Urinary bladder (tissue), 4 donors: ENCODE measurements around the gene WIPF3. TPM values are rescaled to one million over a fixed set of nuclear protein-coding genes. Genes with fewer than 3 reads are reported as not detected.

Experiments used
- DNase-seq: peaks from one replicate; pipeline ENCODE4 v3.0.0-alpha.2; 2015; ENCODE audit errors: extremely low spot score
- H3K27ac ChIP-seq: one replicate; pipeline ENCODE4 v1.5.1; 2013; ENCODE audit warnings: low read depth, mild to moderate bottlenecking, moderate library complexity
- H3K36me3 ChIP-seq: one replicate; pipeline ENCODE4 v1.6.1; 2013; ENCODE audit warnings: mild to moderate bottlenecking, moderate library complexity; ENCODE audit not compliant: insufficient read depth
- H3K4me1 ChIP-seq: one replicate; pipeline ENCODE4 v1.6.1; 2013; ENCODE audit warnings: mild to moderate bottlenecking, moderate library complexity; ENCODE audit not compliant: insufficient read depth
- H3K4me3 ChIP-seq: one replicate; pipeline ENCODE4 v1.5.1; 2013; ENCODE audit warnings: low read depth, low read length
- WGBS: extraction: QIAGEN DNeasy Blood & Tissue Kit; methylation state at CpG from one replicate; pipeline ENCODE4 v1.1.7; 2013; 5-methylcytosine and 5-hydroxymethylcytosine counted together
- polyA plus RNA-seq: library from polyadenylated mRNA; stranded (reverse); fragments of 200-250 nt; gene quantifications from one replicate; pipeline ENCODE4 v1.2.3, GENCODE V29; 2013
- total RNA-seq: library from RNA; depleted of rRNA; stranded (reverse); fragments of >200 nt; gene quantifications from one replicate; pipeline ENCODE4 v1.2.3, GENCODE V29; 2014
- donor health status: healthy with polysubstance abuse.
- donor health status: healthy.

WIPF3 gene
- total and polyA plus RNA-seq, 2 donors: 0.95 to 3.4 TPM

DNA sequence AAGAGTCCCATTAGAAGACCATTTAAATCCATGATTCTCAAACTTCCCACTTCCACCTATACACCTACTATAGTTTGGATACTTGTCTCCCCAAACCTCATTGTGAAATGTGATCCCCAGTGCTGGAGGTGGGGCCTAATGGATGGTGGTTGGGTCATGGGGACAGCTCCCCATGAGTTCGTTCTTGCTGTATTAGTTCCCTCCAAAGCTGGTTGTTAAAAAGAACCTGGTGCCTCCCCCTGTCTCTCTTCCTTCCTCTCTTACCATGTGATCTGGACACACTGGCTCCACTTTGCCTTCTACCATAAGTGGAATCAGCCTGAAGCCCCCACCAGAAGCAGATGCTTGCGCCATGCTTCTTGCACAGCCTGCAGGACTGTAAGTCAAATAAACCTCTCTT lies 53.9 kb downstream of the WIPF3 start:
- no peak for DNase-seq
- H3K4me1 ChIP-seq: no peaks in the 10 kb centered on the region
- WGBS: 90% methylated on average over 2 of the region's 2 CpGs
- no peak overlapping the region for H3K4me3 ChIP-seq
- H3K36me3 ChIP-seq: no peaks in the 10 kb centered on the region
- H3K27ac ChIP-seq: no peak overlapping the region

DNA sequence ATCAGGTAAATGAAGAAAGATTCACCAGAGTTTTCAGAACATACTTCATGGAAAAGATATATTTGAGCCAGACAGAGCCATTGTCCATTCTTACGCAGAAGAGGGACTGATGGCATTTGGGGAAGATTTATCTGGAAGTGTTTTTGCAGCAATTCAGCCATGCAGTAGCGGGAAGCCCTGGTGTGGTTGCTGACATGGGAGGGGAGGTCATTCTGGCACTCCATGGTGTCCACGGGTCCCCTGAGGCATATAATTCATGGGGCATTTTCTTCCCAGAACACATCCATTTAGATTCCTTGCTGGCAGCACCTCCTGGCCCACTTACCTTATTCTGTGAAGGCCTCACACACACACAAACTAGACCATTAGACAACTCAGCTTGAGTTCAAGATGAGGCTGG lies 55.6 kb downstream of the WIPF3 start:
- H3K36me3 ChIP-seq: no peaks in the 10 kb centered on the region
- no peak overlapping the region for H3K4me3 ChIP-seq
- H3K4me1 ChIP-seq: no peaks in the 10 kb centered on the region
- H3K27ac ChIP-seq: no peak overlapping the region
- WGBS: 89% methylated on average over 3 of the region's 3 CpGs
- no peak for DNase-seq

DNA sequence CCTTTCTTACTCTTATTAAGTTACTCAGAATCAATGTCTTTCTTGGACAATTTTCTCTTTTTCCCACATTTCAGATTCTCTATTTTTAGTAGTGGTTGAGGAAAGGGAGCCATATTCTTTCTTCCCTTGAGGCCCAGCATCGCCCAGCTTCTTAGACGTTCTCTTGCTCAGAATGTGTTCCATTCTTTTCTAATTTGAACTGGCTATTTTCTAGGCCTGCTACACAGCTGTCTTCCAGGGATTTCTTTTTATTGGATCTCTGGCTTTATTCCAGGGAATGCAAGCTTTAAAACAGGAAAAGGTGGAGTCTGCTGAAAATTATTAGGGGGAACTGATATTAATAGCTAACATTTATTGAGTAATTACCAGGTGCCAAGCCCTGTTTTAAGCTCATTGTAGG lies 58.3 kb downstream of the WIPF3 start:
- WGBS: 57% methylated on average over 2 of the region's 2 CpGs
- H3K4me1 ChIP-seq: no peaks in the 10 kb centered on the region
- H3K27ac ChIP-seq: no peak overlapping the region
- H3K4me3 ChIP-seq: no peak overlapping the region
- DNase-seq: no peak
- H3K36me3 ChIP-seq: no peaks in the 10 kb centered on the region

DNA sequence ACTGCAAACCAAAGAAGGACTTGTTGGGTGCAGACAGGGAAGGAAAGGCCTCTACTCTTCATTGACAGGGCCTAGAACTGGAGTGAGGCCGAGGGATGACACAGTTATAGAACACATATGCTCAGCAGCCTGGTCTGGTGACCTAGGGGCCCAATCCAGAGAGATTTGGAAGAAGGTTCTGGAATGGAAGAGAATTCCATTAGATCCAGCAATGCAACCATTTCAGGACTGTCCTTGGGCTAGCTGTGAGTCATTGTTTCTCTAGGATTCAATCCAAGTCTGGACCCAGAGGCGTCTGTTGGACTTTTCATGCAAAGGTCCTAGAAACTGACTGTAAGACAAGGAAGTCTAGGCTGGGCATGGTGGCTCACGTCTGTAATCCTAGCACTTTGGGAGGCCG lies 59.2 kb downstream of the WIPF3 start:
- Histone ChIP-seq H3K27ac (no peak overlapping the region), H3K4me3 (no peak overlapping the region), H3K4me1 (no peaks in the 10 kb centered on the region), H3K36me3 (no peaks in the 10 kb centered on the region)
- WGBS: 69% methylated on average over 4 of the region's 4 CpGs
- DNase-seq: no peak

DNA sequence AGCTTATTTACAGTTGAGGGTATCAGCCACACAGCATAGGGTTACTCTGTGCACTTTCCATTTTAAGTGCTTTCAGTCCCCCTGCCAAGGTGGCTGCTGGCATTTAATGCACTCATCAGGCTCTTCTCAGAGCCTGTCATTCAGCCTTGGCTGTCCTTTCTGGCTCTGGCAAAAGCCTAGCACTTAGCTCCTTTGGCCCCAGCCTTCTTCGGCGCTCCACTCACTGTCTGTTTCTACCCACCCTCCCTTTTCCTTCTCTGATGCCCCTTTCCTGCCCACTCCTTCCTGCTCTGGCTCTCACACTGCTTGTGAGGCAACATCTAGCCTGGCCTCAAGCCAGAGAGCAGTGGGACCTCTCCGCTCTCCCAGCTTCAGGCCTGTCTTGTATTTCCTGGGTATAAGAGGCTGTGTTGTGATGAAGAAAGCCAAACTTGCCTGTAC lies 60.2 kb downstream of the WIPF3 start:
- Histone ChIP-seq H3K4me3 (no peak overlapping the region), H3K27ac (no peak overlapping the region), H3K4me1 (no peaks in the 10 kb centered on the region), H3K36me3 (no peaks in the 10 kb centered on the region)
- WGBS: 69% methylated on average over 3 of the region's 3 CpGs
- no peak for DNase-seq

DNA sequence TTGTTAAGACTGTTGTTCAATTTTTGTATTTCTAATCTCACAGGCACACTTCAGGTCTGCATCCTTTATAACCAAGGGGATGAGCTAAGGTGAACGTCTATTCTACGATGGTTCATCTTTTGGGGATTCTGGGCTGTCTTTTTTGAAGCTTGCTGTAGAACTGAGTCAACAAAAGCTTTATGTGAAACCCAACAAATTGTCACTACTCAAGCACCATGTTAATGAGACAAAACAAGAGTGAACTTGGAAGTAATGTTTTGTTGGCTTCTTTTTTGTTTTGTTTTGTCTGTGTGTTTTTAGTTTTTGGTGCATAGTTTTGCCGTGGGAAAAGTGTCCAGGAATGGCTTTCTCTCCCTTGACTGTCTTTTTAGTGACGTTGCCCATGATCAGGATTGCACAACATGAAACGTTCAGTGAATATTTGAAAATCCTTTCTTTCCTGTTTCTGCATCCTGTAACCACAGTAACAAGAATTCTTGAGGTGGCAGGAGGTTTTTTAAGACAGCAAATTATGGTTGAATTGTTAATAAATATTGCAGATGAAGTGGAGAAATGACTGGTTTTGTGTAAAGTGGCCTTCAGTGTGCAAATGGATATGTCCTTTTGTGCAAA lies 65.6 kb downstream of the WIPF3 start:
- H3K4me1 ChIP-seq: no peaks in the 10 kb centered on the region
- no peaks in the 10 kb centered on the region for H3K36me3 ChIP-seq
- 61% methylated on average over 5 of the region's 5 CpGs for WGBS
- no peak for DNase-seq
- H3K27ac ChIP-seq: no peak overlapping the region
- H3K4me3 ChIP-seq: no peak overlapping the region

DNA sequence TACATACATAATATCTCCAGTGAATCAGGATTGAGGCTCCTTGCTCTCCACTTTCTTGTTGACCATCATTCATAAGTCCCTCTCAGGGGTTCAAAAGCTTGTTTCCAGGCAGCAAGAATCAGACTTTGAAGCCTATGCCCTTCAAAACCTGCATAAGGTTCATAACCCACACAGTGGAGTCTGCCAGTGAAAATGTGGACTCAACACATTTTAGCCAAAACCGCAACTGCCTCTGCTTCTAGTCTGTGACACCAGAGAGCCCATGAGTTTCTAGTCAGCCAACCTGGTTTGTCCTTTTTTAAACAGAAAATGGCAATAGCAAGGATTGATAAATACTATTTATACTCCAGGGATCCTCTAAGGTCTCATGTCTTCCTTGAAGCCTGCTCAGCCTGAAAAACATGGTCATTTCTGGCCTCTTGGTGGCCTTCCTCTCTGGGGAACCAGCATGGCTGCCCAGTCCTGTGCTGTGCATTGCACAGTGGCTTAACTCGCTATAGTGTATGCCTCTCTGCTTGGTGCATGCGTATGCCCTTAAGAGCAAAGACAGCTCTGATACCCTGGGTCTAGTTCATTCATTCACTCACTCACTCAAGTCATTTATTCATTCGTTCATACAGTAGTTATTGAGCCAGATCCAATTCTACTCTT lies 67.5 kb downstream of the WIPF3 start:
- H3K4me1 ChIP-seq: no peaks in the 10 kb centered on the region
- H3K27ac ChIP-seq: no peak overlapping the region
- no peak overlapping the region for H3K4me3 ChIP-seq
- no peak for DNase-seq
- 93% methylated on average over 4 of the region's 4 CpGs for WGBS
- no peaks in the 10 kb centered on the region for H3K36me3 ChIP-seq

DNA sequence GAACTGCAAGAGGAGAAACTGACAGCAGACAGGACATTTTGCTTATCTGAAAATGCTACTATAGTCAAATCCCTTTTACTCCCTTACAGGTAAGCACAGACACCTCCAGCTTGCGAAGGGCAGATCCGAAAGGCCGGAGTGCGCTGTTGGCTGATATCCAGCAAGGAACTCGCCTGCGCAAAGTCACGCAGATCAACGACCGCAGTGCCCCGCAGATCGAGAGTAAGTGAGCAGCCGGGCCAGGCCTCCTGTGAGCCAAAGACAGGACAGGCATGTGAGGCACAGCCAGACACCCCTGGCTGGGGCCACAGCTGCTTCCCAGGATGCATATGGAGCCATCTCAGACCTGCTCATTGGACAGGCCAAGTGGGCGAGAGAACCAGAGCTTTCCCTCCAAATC lies 69.4 kb downstream of the WIPF3 start:
- no peaks in the 10 kb centered on the region for H3K36me3 ChIP-seq
- no peaks in the 10 kb centered on the region for H3K4me1 ChIP-seq
- H3K27ac ChIP-seq: no peak overlapping the region
- WGBS: 93% methylated on average over 13 of the region's 13 CpGs
- no peak overlapping the region for H3K4me3 ChIP-seq
- DNase-seq: no peak

DNA sequence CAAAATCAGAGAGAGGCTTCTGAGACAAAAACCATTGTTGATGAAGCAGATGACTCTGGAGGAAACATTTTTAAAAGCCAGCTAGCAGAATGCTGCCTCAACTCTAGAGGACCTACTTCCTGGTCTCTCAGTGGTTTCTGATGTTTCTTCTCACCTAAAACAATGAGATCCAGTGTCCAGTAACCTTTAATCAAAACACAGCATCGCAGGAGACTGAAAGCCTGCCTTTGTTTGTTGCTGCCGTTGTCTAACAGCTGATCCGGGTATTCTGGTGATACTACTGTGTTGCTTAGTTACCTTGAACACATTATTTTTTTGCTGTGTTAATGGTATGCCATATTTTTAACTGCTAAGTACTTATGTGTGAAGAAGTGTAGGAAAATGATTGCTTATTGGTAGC lies 70.9 kb downstream of the WIPF3 start:
- H3K36me3 ChIP-seq: no peaks in the 10 kb centered on the region
- no peaks in the 10 kb centered on the region for H3K4me1 ChIP-seq
- H3K4me3 ChIP-seq: no peak overlapping the region
- 25% methylated on average over 3 of the region's 3 CpGs for WGBS
- H3K27ac ChIP-seq: no peak overlapping the region
- DNase-seq: no peak

DNA sequence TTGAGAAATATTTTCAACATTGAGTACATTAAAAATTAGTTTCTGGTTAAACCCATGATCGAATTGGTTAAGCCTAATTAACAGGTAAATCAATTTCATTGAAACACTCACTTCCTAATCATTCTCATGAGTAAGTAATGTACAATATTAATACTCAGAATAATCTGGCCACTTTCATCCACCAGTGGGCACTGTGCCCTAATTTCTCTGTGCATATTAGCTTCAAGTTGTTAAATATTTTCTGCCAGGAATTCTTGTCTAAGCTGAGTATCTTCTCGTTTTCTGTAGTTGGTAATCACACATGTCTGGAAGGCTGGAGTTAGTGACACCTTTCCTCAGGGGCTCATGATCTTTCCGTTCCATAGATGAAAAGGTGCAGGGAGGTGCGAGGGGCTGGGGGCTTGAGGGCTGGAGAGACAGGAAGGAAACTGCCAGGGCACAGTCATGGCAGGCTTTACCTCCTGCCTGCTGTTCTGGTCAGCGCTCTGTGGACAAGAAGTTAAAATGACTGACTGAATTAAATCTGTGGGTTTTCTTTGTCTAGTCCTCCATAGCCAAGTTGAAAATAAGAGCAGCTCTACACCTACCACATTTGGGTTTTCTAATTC lies 71.9 kb downstream of the WIPF3 start:
- 52% methylated on average over 5 of the region's 5 CpGs for WGBS
- no peaks in the 10 kb centered on the region for H3K36me3 ChIP-seq
- H3K4me3 ChIP-seq: no peak overlapping the region
- no peak overlapping the region for H3K27ac ChIP-seq
- DNase-seq: no peak
- no peaks in the 10 kb centered on the region for H3K4me1 ChIP-seq

DNA sequence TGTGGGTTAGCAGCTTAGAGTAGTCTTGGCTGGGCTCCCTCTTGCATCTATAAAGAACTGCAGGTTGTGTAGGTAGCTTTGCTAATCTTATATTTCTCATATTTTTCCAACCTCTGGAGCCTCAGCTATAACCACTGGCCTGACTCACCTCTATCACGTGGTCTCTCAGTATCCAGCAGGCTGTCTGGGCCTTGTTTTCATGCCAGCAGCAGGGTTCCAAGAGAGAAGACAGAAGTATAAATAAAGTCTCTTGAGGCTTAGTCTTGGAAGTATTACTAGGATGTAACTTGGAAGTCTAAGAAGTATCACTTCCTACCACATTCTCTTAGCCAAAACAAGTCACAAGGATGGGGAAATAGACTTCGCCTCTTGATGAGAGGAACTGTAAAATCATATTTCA lies 73.3 kb downstream of the WIPF3 start:
- Histone ChIP-seq H3K4me1 (no peaks in the 10 kb centered on the region), H3K4me3 (no peak overlapping the region), H3K27ac (no peak overlapping the region), H3K36me3 (no peaks in the 10 kb centered on the region)
- no peak for DNase-seq
- WGBS: 36% methylated on average over 2 of the region's 2 CpGs

DNA sequence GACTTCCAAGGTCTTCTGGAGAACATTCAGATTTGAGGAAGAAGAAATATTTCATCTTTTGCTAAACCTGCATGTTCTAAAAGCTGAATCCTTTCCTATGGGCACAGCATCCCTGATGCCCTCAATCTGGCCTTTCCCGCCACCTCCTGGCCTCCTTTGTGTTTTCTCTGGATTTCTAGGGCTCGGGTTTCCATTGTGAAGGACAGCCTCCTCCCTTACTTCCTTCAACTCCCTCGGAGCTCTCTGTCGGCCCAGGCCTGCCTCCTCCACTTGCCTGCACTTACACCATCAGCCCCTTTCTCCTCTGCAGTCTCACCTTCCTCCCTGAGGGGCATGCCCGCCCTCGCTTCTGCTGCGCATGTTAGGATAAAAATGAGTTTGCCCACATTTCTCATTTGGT lies 75.4 kb downstream of the WIPF3 start:
- H3K4me3 ChIP-seq: no peak overlapping the region
- no peak for DNase-seq
- H3K36me3 ChIP-seq: no peaks in the 10 kb centered on the region
- 80% methylated on average over 7 of the region's 7 CpGs for WGBS
- no peak overlapping the region for H3K27ac ChIP-seq
- no peaks in the 10 kb centered on the region for H3K4me1 ChIP-seq

DNA sequence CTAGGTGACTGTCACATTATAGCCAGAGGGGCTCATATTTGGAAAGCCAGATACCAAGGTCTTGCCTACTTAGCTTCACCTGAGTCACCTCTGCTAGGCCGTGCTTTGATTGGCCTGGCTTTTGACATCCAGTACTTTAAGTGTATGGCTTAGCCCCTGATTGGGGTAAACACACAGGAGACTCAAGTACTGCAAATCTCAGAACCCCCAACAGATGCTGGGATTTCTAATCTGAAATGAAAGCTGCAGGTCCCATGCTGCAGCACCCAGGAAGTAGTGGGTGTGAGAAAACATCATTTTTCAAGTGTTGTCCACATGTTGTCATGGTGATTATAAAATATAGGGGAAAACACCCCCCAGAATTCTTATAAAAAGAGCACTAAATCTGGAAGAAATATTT lies 76.2 kb downstream of the WIPF3 start:
- no peaks in the 10 kb centered on the region for H3K36me3 ChIP-seq
- no peaks in the 10 kb centered on the region for H3K4me1 ChIP-seq
- WGBS: 98% methylated on average over 1 of the region's 1 CpG
- H3K27ac ChIP-seq: no peak overlapping the region
- no peak overlapping the region for H3K4me3 ChIP-seq
- DNase-seq: no peak
